Measurements from ENCODE around the gene NAB1. TPM values are rescaled to one million over a fixed set of nuclear protein-coding genes. Genes with fewer than 3 reads are reported as not detected.

Gene NAB1
- total RNA-seq, 4 donors from 2014 or later: 4.9 to 11.0 (median 9.2) TPM

DNA sequence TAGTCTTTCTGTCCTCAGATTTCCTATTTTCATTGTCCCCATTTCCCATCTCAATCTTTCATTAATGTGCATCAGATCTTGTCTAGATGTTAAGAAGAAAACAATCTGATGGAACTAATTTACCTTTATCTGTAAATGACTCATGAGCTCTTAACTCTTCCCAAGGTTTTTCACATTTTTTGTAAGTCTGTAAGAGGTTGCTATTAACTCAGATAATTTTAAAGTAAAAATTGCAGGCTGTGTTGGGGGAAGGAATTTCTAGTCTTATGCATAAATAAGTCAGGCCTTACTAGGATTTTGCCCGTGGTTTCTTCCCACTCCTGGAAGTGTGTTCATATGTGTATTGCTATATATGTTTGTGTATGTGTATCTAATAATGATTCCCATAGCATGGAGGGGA, 4.3 kb downstream of the NAB1 start:
- ATAC-seq (no peak), DNase-seq (no peak)
- intact Hi-C loops (cut with DNase I; ENCODE audit: low total_unique reads) (loop anchor here (10.0 kb wide), 1 partner anchor 362 kb away; the partner anchor contains the start of gene STAT1), in situ Hi-C loops (cut with MboI; ENCODE audit: low sequenced_read_pairs in 4 of 4) (no loop called here)
- H3K9me3 ChIP-seq: no peaks in the 10 kb centered on the region
- H3K27me3 ChIP-seq: no peaks in the 10 kb centered on the region
- no peak overlapping the region for H3K4me3 ChIP-seq
- H3K27ac ChIP-seq: no peak overlapping the region
- peaks cover 31 to 43% of the 10 kb centered on the region in 2 donors for H3K4me1 ChIP-seq
- H3K36me3 ChIP-seq: no peaks in the 10 kb centered on the region
- no peak for TF ChIP-seq POLR2A (IDR thresholded peaks at IDR 0.05)
- no peak for TF ChIP-seq CTCF (IDR thresholded peaks at IDR 0.05 in 4 of 5, conservative IDR thresholded peaks at IDR 0.05 in 1 of 5)

DNA sequence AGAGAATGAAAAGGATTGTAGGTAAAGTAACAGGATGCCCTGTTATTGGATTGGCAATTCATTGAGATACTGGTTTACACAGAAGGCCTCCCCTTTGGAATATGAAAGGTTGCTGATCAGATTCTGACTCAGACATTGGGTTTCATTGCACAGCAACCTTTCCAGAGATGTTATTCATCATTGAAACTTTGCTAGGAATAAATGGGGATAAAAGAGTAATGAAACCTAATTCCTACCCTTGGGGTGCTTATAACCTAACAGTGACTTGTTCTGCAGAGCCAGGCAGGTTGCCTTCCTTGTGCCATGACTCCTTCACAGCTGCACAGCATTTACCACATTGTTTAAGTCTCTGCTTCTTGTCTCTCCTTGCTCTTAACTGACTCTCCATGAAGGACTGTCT, 5.0 kb downstream of the NAB1 start:
- Histone ChIP-seq H3K4me3 (no peak overlapping the region), H3K4me1 (peaks cover 31 to 43% of the 10 kb centered on the region in 2 donors), H3K27ac (no peak overlapping the region), H3K27me3 (no peaks in the 10 kb centered on the region), H3K36me3 (no peaks in the 10 kb centered on the region), H3K9me3 (no peaks in the 10 kb centered on the region)
- TF ChIP-seq CTCF (IDR thresholded peaks at IDR 0.05 in 4 of 5, conservative IDR thresholded peaks at IDR 0.05 in 1 of 5): no peak
- TF ChIP-seq POLR2A (IDR thresholded peaks at IDR 0.05): no peak
- intact Hi-C loops (cut with DNase I; ENCODE audit: low total_unique reads) (loop anchor here (10.0 kb wide), 1 partner anchor 361 kb away; the partner anchor contains the start of gene STAT1), in situ Hi-C loops (cut with MboI; ENCODE audit: low sequenced_read_pairs in 4 of 4) (no loop called here)
- ATAC-seq (no peak), DNase-seq (no peak)

DNA sequence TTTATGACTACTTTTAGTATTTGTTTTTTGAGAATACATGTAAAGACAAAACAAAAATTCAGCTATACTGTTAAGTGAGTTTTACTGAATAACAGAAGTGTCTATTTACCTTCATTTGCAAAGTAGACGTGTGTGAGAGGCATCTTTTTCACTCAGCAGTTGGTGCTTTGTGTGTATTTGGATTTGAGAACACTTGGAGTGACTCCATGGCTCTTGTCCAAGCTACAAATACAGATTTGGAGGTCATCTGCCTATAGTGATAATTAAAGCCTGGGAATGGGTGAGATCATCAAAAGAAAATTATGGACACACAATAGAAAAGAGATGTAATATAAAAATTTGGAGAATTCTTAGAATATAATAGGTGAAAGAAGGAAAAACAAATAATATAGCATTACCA, 6.2 kb downstream of the NAB1 start:
- peaks cover 30 to 42% of the 10 kb centered on the region in 2 donors for H3K4me1 ChIP-seq
- no peak for DNase-seq

DNA sequence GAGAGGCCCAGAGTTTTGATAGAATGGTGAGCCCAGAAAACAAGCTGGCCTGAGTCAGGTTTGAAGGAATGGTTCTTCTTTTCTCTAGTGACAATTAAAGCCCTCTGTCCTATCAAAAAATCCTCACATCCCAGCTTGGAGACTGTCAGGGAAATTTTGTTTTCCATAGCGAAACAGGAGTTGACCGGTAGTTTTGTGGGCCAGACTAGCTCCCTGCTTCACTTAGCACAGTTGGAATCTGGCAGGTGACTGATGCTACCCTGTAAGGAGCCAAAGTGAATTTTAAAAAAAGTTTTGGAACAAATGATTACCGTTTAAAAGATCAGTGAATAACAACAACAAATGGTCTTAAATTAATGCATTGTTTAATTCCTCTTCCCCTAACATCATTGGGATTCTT, 6.7 kb downstream of the NAB1 start:
- Histone ChIP-seq H3K9me3 (no peaks in the 10 kb centered on the region), H3K27me3 (no peaks in the 10 kb centered on the region), H3K4me3 (no peak overlapping the region), H3K27ac (peak overlapping the region in 1 of 4 donors; percentile 14), H3K4me1 (peaks cover 26 to 37% of the 10 kb centered on the region in 2 donors), H3K36me3 (peaks cover 0 to 7% of the 10 kb centered on the region in 2 donors)
- intact Hi-C loops (cut with DNase I; ENCODE audit: low total_unique reads) (loop anchor here (10.0 kb wide), 1 partner anchor 359 kb away; the partner anchor contains the start of gene STAT1), in situ Hi-C loops (cut with MboI; ENCODE audit: low sequenced_read_pairs in 4 of 4) (no loop called here)
- DNase-seq (no peak), ATAC-seq (no peak)
- no peak for TF ChIP-seq CTCF (IDR thresholded peaks at IDR 0.05 in 4 of 5, conservative IDR thresholded peaks at IDR 0.05 in 1 of 5)
- no peak for TF ChIP-seq POLR2A (IDR thresholded peaks at IDR 0.05)

More for the DNA sequence above, 6.2 kb downstream of the NAB1 start:
- no peak for TF ChIP-seq CTCF (IDR thresholded peaks at IDR 0.05 in 4 of 5, conservative IDR thresholded peaks at IDR 0.05 in 1 of 5)
- TF ChIP-seq POLR2A (IDR thresholded peaks at IDR 0.05): no peak
- Histone ChIP-seq H3K27me3 (no peaks in the 10 kb centered on the region), H3K4me3 (no peak overlapping the region), H3K27ac (no peak overlapping the region), H3K9me3 (no peaks in the 10 kb centered on the region), H3K36me3 (peaks cover 0 to 7% of the 10 kb centered on the region in 2 donors)
- no peak for ATAC-seq
- intact Hi-C loops (cut with DNase I; ENCODE audit: low total_unique reads): loop anchor here (10.0 kb wide), 1 partner anchor 360 kb away; the partner anchor contains the start of gene STAT1
- in situ Hi-C loops (cut with MboI; ENCODE audit: low sequenced_read_pairs in 4 of 4): no loop called here

DNA sequence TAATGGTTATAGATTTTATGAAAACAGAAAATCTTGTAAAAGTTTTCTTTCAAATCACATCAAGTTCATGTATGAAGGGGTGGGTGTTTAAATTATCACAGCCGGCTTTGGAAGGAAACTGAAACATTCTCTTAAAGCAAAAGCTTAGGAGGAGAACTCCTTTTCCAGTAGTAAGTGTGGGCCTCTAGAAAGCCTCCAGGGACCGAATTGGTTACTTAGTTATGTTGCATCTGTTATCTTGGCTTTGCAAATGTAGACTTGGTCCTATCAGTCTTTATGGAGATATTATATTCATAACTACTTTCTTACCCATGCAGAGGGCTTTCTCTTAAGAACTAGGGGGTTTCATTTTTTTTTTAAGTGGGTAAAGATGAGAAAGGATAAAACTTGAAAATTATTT, 7.4 kb downstream of the NAB1 start:
- in situ Hi-C loops (cut with MboI; ENCODE audit: low sequenced_read_pairs in 4 of 4) (no loop called here), intact Hi-C loops (cut with DNase I; ENCODE audit: low total_unique reads) (loop anchor here (10.0 kb wide), 1 partner anchor 358 kb away; the partner anchor contains the start of gene STAT1)
- peaks cover 18 to 32% of the 10 kb centered on the region in 2 donors for H3K4me1 ChIP-seq

More for the DNA sequence above, 7.4 kb downstream of the NAB1 start:
- H3K36me3 ChIP-seq: peaks cover 0 to 7% of the 10 kb centered on the region in 2 donors
- H3K9me3 ChIP-seq: no peaks in the 10 kb centered on the region
- H3K27ac ChIP-seq: no peak overlapping the region
- no peaks in the 10 kb centered on the region for H3K27me3 ChIP-seq
- TF ChIP-seq POLR2A (IDR thresholded peaks at IDR 0.05): no peak
- no peak for TF ChIP-seq CTCF (IDR thresholded peaks at IDR 0.05 in 4 of 5, conservative IDR thresholded peaks at IDR 0.05 in 1 of 5)
- DNase-seq (no peak), ATAC-seq (no peak)
- H3K4me3 ChIP-seq: no peak overlapping the region
